Caco-2 (cell line): ENCODE results near the gene EPHA2. TPM values are rescaled to one million over a fixed set of nuclear protein-coding genes. Genes with fewer than 3 reads are reported as not detected.
A peak's percentile ranks its signal among the peaks of the same experiment; 100 is the strongest.

Experiments used
- BruUV-seq: library from RNA; stranded (reverse); fragments of 400-500 nt; replicated peaks from 2 replicates; lab custom pipeline; 2021; lab: Mats Ljungman, UMichigan
- CTCF ChIA-PET: fragments of 300-600 bp; sonication (Branson Sonifier 250); formaldehyde crosslinking; loops from one replicate; lab custom pipeline; 2022; ENCODE audit warnings: antibody characterized with exemption; lab: Charles Lee
- POLR2A ChIA-PET: fragments of 300-600 bp; sonication (Branson Sonifier 250); formaldehyde crosslinking; loops from one replicate; lab custom pipeline; 2022; ENCODE audit warnings: antibody characterized with exemption; lab: Charles Lee
- DNase-seq, 2 experiments: peaks; one replicate each; pipeline versions ENCODE4 v3.0.0 to v3.0.0-alpha.2; 2020 to 2022
- H3K27me3 ChIP-seq: replicated peaks from 2 replicates; pipeline ENCODE4 v1.6.0; 2011; ENCODE audit warnings: low read length; ENCODE audit not compliant: control insufficient read depth, insufficient read depth
- H3K36me3 ChIP-seq: 2 replicates; pipeline ENCODE4 v1.5.1; 2011; ENCODE audit warnings: low read length; ENCODE audit not compliant: control insufficient read depth, insufficient read depth
- H3K4me1 ChIP-seq: fragments of 250-450 bp; sonication (Bioruptor Pico); 2 replicates; pipeline ENCODE4 v1.5.1; 2020; ENCODE audit warnings: mild to moderate bottlenecking
- H3K4me3 ChIP-seq: 2 replicates; pipeline ENCODE4 v1.5.1; 2011; ENCODE audit warnings: low read depth, mild to moderate bottlenecking, control low read depth, low read length
- H3K9me3 ChIP-seq: fragments of 250-450 bp; sonication (Bioruptor Pico); 2 replicates; pipeline ENCODE4 v1.5.1; 2020; ENCODE audit warnings: mild to moderate bottlenecking, moderate library complexity
- H3K27ac Mint-ChIP-seq: one replicate; pipeline ENCODE4 v1.8.0; 2022; ENCODE audit warnings: mixed read lengths; ENCODE audit not compliant: unreplicated experiment
- H3K27me3 Mint-ChIP-seq: one replicate; pipeline ENCODE4 v1.8.0; 2022; ENCODE audit warnings: mixed read lengths; ENCODE audit not compliant: insufficient read depth, unreplicated experiment
- H3K36me3 Mint-ChIP-seq: one replicate; pipeline ENCODE4 v1.8.0; 2022; ENCODE audit warnings: mild to moderate bottlenecking, mixed read lengths; ENCODE audit not compliant: insufficient read depth, unreplicated experiment
- H3K4me1 Mint-ChIP-seq: one replicate; pipeline ENCODE4 v1.8.0; 2022; ENCODE audit warnings: low read depth, mixed read lengths; ENCODE audit not compliant: unreplicated experiment
- H3K4me3 Mint-ChIP-seq: one replicate; pipeline ENCODE4 v1.8.0; 2022; ENCODE audit warnings: mild to moderate bottlenecking, moderate library complexity, mixed read lengths; ENCODE audit not compliant: unreplicated experiment
- H3K9me3 Mint-ChIP-seq: one replicate; pipeline ENCODE4 v1.8.0; 2022; ENCODE audit warnings: mixed read lengths; ENCODE audit not compliant: unreplicated experiment
- intact Hi-C: fragments of 100-400 bp; cut with micrococcal nuclease; formaldehyde crosslinking; loops from one replicate; pipeline ENCODE4 v1.10.0; 2022; ENCODE audit not compliant: unreplicated experiment
- total RNA-seq: library from RNA; stranded (reverse); gene quantifications from 2 replicates; pipeline ENCODE4 v1.2.3, GENCODE V29; 2022
- TF ChIP-seq, protein P1 (sequence below), 2 experiments: fragments of 200-600 bp in 1 of 2; IDR thresholded peaks; 1 replicate in 1 of 2; 2 replicates in 1 of 2; pipeline versions ENCODE4 v1.5.1 to v1.8.0; 2011 to 2022; ENCODE audit warnings: antibody characterized with exemption in 1 of 2, control low read depth in 1 of 2, inconsistent platforms in 1 of 2, low read depth in 1 of 2, low read length in 1 of 2, mild to moderate bottlenecking in 1 of 2, moderate library complexity in 1 of 2; ENCODE audit not compliant: insufficient read depth in 1 of 2, severe bottlenecking in 1 of 2, unreplicated experiment in 1 of 2

The EPHA2 gene
- total RNA-seq, 1 experiment from 2014 or later, result 31.2 TPM

DNA sequence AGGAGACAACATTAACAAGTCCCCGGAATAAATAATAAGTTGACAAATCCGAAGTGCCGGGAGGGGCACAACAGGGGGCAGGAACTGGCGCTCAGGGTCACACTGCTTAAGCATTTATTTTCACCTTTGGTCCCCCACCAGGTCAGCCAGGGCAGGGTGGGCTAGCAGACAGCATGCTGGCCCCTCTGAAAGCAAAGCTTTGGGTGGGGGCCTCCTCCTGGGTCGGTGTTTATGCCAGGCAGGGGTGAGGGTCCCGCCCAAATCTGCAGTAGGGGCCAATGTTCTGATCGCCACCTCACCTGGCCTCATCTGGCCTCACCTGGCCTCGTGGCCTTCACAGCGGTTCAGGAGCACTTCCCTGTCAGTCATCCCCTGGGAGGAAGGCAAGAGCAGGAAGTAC is 74.2 kb downstream of the EPHA2 start:
- Histone ChIP-seq H3K27me3 (no peaks in the 10 kb centered on the region), H3K36me3 (no peaks in the 10 kb centered on the region), H3K4me1 (peaks cover 5% of the 10 kb centered on the region; the same call in 1 of the 2 replicates), H3K9me3 (no peaks in the 10 kb centered on the region), H3K4me3 (no peak overlapping the region)
- no peak overlapping the region for H3K27ac Mint-ChIP-seq
- no TSS peak for BruUV-seq
- ChIA-PET CTCF (interaction anchor here (0.6 to 2.8 kb wide), 8 partner anchors 8 to 201 kb away, joined by 3 to 11 read pairs (median 6); partner anchors contain the start of genes EPHA2 and FAM131C), POLR2A (no interaction called here)
- H3K4me1 Mint-ChIP-seq, result no peaks in the 10 kb centered on the region
- no peaks in the 10 kb centered on the region for H3K27me3 Mint-ChIP-seq
- H3K9me3 Mint-ChIP-seq, result no peaks in the 10 kb centered on the region
- H3K4me3 Mint-ChIP-seq, result no peak overlapping the region
- TF ChIP-seq, protein P1, sequence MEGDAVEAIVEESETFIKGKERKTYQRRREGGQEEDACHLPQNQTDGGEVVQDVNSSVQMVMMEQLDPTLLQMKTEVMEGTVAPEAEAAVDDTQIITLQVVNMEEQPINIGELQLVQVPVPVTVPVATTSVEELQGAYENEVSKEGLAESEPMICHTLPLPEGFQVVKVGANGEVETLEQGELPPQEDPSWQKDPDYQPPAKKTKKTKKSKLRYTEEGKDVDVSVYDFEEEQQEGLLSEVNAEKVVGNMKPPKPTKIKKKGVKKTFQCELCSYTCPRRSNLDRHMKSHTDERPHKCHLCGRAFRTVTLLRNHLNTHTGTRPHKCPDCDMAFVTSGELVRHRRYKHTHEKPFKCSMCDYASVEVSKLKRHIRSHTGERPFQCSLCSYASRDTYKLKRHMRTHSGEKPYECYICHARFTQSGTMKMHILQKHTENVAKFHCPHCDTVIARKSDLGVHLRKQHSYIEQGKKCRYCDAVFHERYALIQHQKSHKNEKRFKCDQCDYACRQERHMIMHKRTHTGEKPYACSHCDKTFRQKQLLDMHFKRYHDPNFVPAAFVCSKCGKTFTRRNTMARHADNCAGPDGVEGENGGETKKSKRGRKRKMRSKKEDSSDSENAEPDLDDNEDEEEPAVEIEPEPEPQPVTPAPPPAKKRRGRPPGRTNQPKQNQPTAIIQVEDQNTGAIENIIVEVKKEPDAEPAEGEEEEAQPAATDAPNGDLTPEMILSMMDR (IDR thresholded peaks at IDR 0.05; ENCODE audit: insufficient read depth in 1 of 2, low read depth in 1 of 2, low read length in 1 of 2, severe bottlenecking in 1 of 2, unreplicated experiment in 1 of 2), result no peak
- no peaks in the 10 kb centered on the region for H3K36me3 Mint-ChIP-seq
- no peak for DNase-seq
- intact Hi-C loops, result loop anchor here (2.0 to 5.0 kb wide), 2 partner anchors 31 to 56 kb away; no protein-coding TSS in a partner anchor

DNA sequence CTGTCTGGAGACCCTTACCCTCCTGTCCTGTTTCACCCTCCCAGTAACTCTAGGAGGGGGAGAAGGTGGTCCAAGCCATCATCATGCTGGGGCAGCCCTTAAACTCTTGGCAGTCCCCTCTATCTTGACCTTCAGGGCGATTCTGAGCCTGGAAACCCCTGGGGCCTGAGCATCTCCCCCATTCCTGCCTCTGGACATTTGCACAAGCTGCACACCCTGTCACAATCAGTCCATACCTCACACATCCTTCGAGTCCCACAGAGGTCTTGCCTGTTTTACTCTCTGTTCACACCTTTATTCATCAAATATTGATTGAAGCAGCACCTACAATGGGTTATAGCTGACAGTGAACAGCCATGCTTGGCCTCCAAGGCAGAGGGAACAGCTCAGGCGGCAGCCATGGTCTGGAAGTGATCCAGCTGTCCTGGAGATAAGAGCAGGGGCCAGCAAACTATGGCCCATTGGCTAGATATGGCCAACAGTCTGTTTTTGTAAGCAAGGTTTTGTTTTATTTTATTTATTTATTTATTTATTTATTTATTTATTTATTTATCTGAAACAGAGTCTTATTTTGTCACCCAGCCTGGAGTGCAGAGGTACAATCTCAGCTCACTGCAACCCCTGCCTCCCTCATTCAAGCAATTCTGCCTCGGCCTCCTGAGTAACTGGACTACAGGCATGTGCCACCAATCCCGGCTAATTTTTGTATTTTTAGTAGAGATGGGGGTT is 75.3 kb downstream of the EPHA2 start:
- ChIA-PET CTCF (interaction anchor here (1.2 to 3.3 kb wide), 3 partner anchors 74 to 109 kb away, joined by 3 to 24 read pairs (median 23); no protein-coding TSS in a partner anchor), POLR2A (no interaction called here)
- H3K27ac Mint-ChIP-seq, result no peak overlapping the region
- no peaks in the 10 kb centered on the region for H3K36me3 Mint-ChIP-seq
- no peaks in the 10 kb centered on the region for H3K27me3 ChIP-seq
- BruUV-seq, result no TSS peak
- no peaks in the 10 kb centered on the region for H3K4me1 Mint-ChIP-seq
- H3K4me1 ChIP-seq, result peaks cover 5% of the 10 kb centered on the region; the same call in 1 of the 2 replicates
- no peak overlapping the region for H3K4me3 ChIP-seq
- no peak overlapping the region for H3K4me3 Mint-ChIP-seq
- intact Hi-C loops, result loop anchor here (5.0 kb wide), 1 partner anchor 57 kb away; no protein-coding TSS in a partner anchor
- H3K27me3 Mint-ChIP-seq, result no peaks in the 10 kb centered on the region
- TF ChIP-seq, protein P1 (IDR thresholded peaks at IDR 0.05; ENCODE audit: insufficient read depth in 1 of 2, low read depth in 1 of 2, low read length in 1 of 2, severe bottlenecking in 1 of 2, unreplicated experiment in 1 of 2), result no peak
- no peaks in the 10 kb centered on the region for H3K9me3 ChIP-seq
- no peaks in the 10 kb centered on the region for H3K9me3 Mint-ChIP-seq
- no peaks in the 10 kb centered on the region for H3K36me3 ChIP-seq
- no peak for DNase-seq

DNA sequence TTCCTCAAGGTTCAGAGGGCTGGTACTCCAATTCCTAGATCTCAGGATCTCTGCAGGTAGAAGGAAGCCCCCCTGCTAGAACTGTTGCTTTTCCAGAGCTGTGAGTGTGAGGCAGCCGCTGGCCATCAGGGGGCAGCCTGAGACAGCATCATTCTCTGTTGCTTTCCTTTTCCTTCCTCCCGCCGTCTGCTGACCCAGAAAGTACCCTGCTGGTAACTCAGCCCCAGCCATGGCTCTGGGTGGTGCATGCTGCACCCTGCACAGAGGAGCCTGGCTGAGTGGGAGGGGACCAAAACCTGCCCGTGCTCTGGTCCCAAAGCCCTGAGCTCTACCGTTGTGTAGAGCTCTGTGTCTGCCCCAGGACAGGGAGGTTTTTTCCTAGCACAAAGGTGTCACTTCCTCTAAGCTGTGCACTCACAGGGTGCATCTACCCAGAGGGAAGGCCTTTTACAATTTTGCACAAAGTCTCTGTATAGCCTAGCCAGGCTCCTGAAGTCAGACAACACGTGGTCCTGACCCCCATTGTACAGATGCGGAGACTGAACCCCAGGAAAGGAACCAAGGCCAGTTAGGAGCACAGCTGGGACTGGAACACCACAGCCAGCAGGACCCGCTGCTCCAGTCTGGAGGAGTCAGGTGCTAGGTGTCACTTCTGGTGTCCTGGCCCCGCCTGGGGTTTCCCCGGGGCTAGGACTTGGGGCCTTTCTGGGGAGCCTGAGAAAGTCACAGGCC is 76.8 kb downstream of the EPHA2 start:
- Histone ChIP-seq H3K27me3 (no peaks in the 10 kb centered on the region), H3K9me3 (no peaks in the 10 kb centered on the region), H3K4me1 (peaks cover 5% of the 10 kb centered on the region; the same call in 1 of the 2 replicates), H3K4me3 (no peak overlapping the region), H3K36me3 (no peaks in the 10 kb centered on the region)
- Mint-ChIP-seq H3K36me3 (no peaks in the 10 kb centered on the region), H3K4me1 (no peaks in the 10 kb centered on the region), H3K4me3 (no peak overlapping the region), H3K27me3 (no peaks in the 10 kb centered on the region), H3K27ac (no peak overlapping the region), H3K9me3 (no peaks in the 10 kb centered on the region)
- DNase-seq, result peak; percentile 79 to 83
- BruUV-seq, result no TSS peak
- POLR2A ChIA-PET, result interaction anchor here (0.8 kb wide), 1 partner anchor 100 kb away, joined by 3 read pairs; no protein-coding TSS in a partner anchor
- TF ChIP-seq, protein P1 (IDR thresholded peaks at IDR 0.05; ENCODE audit: insufficient read depth in 1 of 2, low read depth in 1 of 2, low read length in 1 of 2, severe bottlenecking in 1 of 2, unreplicated experiment in 1 of 2), result peak; percentile 68 to 85
- CTCF ChIA-PET, result interaction anchor here (0.6 to 3.3 kb wide), 20 partner anchors 11 to 288 kb away, joined by 3 to 24 read pairs (median 4); partner anchors contain the start of gene SZRD1
- intact Hi-C loops, result loop anchor here (1.0 to 10.0 kb wide), 3 partner anchors 108 to 286 kb away; partner anchors contain the start of gene SZRD1
